Endothelial cell (in vitro differentiated cells): ENCODE measurements around the gene AP4B1. TPM values are rescaled to one million over a fixed set of nuclear protein-coding genes. Genes with fewer than 3 reads are reported as not detected.

Source experiments
- DNase-seq: peaks from one replicate; pipeline ENCODE4 v3.0.0; 2021; ENCODE audit warnings: low spot score
- H3K27ac Mint-ChIP-seq: one replicate; pipeline ENCODE4 v1.8.0; 2021; ENCODE audit warnings: mixed read lengths, inconsistent platforms; ENCODE audit not compliant: unreplicated experiment
- H3K27me3 Mint-ChIP-seq: one replicate; pipeline ENCODE4 v1.8.0; 2021; ENCODE audit warnings: mild to moderate bottlenecking, moderate library complexity, mixed read lengths, inconsistent platforms; ENCODE audit not compliant: unreplicated experiment
- H3K36me3 Mint-ChIP-seq: one replicate; pipeline ENCODE4 v1.8.0; 2021; ENCODE audit warnings: mild to moderate bottlenecking, low read depth, mixed read lengths, inconsistent platforms; ENCODE audit not compliant: unreplicated experiment
- H3K4me1 Mint-ChIP-seq: one replicate; pipeline ENCODE4 v1.8.0; 2021; ENCODE audit warnings: mild to moderate bottlenecking, mixed read lengths, inconsistent platforms; ENCODE audit not compliant: unreplicated experiment
- H3K4me3 Mint-ChIP-seq: one replicate; pipeline ENCODE4 v1.8.0; 2021; ENCODE audit warnings: mild to moderate bottlenecking, mixed read lengths, inconsistent platforms; ENCODE audit not compliant: unreplicated experiment
- H3K9me3 Mint-ChIP-seq: one replicate; pipeline ENCODE4 v1.8.0; 2021; ENCODE audit warnings: mixed read lengths, inconsistent platforms; ENCODE audit not compliant: unreplicated experiment
- total RNA-seq: library from RNA; stranded (reverse); fragmentation: NEBNext Ultra II Directional; extraction: Animal tissue kit (Norgen Biotek cat#: 25700); gene quantifications from one replicate; pipeline ENCODE4 v1.2.1, GENCODE V29; 2021; ENCODE audit not compliant: unreplicated experiment
- TF ChIP-seq, protein P1 (sequence below): fragments of 200-600 bp; sonication (generic); IDR thresholded peaks from one replicate; pipeline ENCODE4 v1.5.0; 2021; ENCODE audit warnings: antibody characterized with exemption; ENCODE audit not compliant: unreplicated experiment

The AP4B1 gene
- total RNA-seq, 1 donor from 2014 or later: 28.4 TPM

DNA sequence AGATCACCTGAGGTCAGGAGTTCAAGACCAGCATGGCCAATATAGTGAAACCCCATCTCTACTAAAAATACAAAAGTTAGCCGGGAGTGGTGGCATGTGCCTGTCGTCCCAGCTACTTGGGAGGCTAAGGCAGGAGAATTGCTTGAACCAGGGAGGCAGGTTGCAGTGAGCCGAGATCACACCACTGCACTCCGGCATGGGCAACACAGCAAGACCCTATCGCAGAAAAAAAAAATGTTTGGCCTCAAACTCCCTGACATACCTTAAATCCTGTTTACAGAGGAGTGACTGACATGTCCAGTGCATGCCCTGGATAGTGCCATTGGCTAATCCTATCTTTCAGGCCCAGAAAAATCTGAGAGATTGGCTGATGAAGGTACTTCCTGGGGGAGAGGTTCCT is 12.4 kb upstream of the AP4B1 start:
- Mint-ChIP-seq H3K9me3 (no peaks in the 10 kb centered on the region), H3K27me3 (no peaks in the 10 kb centered on the region), H3K27ac (no peak overlapping the region), H3K4me3 (no peak overlapping the region), H3K36me3 (no peaks in the 10 kb centered on the region), H3K4me1 (no peaks in the 10 kb centered on the region)
- no peak for DNase-seq
- TF ChIP-seq, protein P1, sequence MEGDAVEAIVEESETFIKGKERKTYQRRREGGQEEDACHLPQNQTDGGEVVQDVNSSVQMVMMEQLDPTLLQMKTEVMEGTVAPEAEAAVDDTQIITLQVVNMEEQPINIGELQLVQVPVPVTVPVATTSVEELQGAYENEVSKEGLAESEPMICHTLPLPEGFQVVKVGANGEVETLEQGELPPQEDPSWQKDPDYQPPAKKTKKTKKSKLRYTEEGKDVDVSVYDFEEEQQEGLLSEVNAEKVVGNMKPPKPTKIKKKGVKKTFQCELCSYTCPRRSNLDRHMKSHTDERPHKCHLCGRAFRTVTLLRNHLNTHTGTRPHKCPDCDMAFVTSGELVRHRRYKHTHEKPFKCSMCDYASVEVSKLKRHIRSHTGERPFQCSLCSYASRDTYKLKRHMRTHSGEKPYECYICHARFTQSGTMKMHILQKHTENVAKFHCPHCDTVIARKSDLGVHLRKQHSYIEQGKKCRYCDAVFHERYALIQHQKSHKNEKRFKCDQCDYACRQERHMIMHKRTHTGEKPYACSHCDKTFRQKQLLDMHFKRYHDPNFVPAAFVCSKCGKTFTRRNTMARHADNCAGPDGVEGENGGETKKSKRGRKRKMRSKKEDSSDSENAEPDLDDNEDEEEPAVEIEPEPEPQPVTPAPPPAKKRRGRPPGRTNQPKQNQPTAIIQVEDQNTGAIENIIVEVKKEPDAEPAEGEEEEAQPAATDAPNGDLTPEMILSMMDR: no peak

DNA sequence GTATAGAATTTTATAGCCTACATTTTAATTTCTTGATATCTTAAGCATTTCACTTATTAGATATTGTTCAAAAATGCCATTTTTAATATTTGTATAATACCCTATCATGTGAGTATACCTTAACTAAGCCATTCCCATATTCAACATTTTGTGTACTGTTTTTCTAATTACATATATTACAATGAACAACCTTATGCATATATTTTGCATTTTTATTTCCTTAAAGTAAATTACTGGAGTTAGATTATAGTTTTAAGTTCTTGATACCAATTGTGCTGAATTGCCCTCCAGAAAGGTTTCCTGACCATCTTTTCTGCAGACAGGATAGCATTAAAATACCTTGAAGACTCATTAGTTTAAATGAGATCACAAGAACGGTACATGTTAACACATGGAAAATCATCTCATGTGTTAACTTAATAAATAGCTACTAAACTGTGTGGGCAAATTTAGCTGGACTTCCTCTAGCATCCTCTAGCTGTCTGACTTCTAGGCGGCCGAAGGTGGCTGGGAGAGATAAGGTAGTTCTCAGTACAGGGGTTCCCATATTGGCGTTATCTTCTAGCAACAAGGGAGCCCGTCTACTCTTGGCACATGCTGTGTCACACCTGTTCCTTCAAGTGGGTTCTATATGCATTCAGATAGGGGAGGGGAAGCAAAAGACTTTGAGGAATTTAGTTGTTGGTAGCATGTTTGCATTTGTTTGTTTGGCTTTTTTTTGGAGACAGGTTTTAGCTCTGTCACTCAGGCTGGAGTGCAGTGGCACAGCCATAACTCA is 9.5 kb upstream of the AP4B1 start:
- no peak overlapping the region for H3K4me3 Mint-ChIP-seq
- H3K27ac Mint-ChIP-seq: no peak overlapping the region
- no peaks in the 10 kb centered on the region for H3K4me1 Mint-ChIP-seq
- no peak for DNase-seq
- H3K36me3 Mint-ChIP-seq: peaks cover 12% of the 10 kb centered on the region
- H3K9me3 Mint-ChIP-seq: no peaks in the 10 kb centered on the region
- TF ChIP-seq, protein P1: no peak
- peaks cover 2% of the 10 kb centered on the region for H3K27me3 Mint-ChIP-seq

- Mint-ChIP-seq H3K9me3 (no peaks in the 10 kb centered on the region), H3K27ac (no peak overlapping the region), H3K27me3 (peaks cover 2% of the 10 kb centered on the region), H3K4me1 (no peaks in the 10 kb centered on the region), H3K36me3 (peaks cover 18% of the 10 kb centered on the region), H3K4me3 (no peak overlapping the region)
- TF ChIP-seq, protein P1: no peak
- DNase-seq: no peak
These were observed 8.7 kb upstream of the AP4B1 start for GRCh38 chr1:113913312-113913668.

GRCh38 chr1:113912594-113913311 is 8.2 kb upstream of the AP4B1 start:
- peaks cover 2% of the 10 kb centered on the region for H3K27me3 Mint-ChIP-seq
- no peak overlapping the region for H3K27ac Mint-ChIP-seq

More at GRCh38 chr1:113912594-113913311, 8.2 kb upstream of the AP4B1 start:
- no peak for DNase-seq
- no peaks in the 10 kb centered on the region for H3K4me1 Mint-ChIP-seq
- no peaks in the 10 kb centered on the region for H3K9me3 Mint-ChIP-seq
- H3K4me3 Mint-ChIP-seq: no peak overlapping the region
- TF ChIP-seq, protein P1: no peak
- peaks cover 22% of the 10 kb centered on the region for H3K36me3 Mint-ChIP-seq
